GM21423 (cell line): ENCODE data around the gene PPM1M.

ENCODE experiments used
- ATAC-seq: cut with Tn5 transposase; IDR thresholded peaks from one replicate; pipeline ENCODE4 v1.9.1; 2021; ENCODE audit warnings: mild to moderate bottlenecking, moderate library complexity; ENCODE audit not compliant: unreplicated experiment

Gene PPM1M

GRCh38 chr3:52229656-52230055 is 15.9 kb upstream of the PPM1M start:
- ATAC-seq = no peak

- ATAC-seq = no peak
Observed at GRCh38 chr3:52230461-52230860, 15.1 kb upstream of the PPM1M start.

GRCh38 chr3:52230889-52231499 is 14.6 kb upstream of the PPM1M start:
- ATAC-seq = no peak

DNA sequence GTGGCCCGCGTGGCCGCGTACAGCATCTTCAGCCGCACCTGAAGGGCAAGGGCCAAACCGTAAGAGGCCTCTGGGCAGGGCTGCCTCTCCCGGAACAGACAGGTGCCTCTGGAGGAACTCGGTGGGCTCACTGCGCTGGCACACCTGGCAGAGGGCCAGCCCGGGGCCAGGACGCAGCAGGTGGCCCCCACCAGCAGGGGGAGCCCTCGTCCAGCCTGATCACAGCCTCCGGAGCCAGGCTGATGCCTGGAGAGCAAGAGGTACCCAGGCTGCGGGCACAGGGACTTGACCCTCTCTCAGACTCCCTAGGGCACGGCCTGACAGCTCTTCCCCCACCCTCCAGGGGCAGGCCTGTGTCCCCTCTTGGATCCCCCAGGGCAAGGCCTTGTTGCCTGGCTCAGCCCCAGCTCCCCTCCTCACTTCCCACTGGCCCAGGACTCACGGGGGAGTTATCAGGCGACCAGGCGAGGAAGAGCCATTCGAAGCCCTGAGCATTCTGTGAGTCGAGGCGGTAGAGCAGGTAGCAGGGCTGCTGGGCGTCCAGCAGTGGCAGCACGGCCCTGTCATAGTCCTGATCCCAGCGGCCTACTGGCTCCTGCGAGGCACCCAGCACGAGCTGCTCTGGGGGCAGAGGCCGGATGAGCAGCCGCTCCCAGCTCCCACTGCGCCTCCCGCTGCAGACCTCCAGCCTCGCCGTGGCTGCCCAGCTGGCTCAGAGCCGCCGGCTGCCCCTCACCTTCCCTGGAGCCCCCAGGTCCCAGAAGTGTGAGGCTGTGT is 13.9 kb upstream of the PPM1M start:
- ATAC-seq = no peak

DNA sequence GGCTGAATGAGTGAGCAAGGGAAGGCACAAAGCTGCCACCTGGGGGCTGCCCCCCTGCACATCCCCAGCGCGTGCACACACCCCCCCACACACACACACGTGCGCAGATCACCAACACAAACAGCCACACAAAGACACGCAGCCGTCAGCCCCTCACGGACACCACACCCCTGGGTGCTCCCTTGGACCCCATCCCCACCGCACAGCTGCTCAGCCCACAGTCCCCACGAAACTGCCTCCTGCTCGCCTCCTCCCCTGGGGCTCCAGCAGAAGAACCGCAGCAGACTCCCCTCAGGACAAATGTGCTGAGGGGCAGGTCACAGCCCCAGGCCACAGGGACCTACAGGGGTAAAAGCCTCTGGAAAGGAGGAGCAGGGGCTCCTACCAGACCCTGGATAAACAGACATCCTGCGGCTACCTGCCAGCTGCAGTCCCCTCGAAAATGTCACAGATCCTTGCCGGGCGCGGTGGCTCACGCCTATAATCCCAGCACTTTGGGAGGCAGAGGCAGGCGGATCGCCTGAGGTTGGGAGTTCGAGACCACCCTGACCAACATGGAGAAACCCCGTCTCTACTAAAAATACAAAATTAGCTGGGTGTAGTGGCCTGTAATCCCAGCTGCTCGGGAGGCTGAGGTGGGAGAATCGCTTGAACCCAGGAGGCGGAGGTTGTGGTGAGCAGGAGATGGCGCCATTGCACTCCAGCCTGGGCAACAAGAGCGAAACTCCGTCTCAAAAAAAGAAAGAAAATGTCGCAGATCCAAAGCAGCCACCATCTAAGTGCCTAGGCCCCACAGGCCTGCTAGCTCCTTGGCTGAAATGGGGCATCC is 13.1 kb upstream of the PPM1M start:
- ATAC-seq = no peak

- ATAC-seq = no peak
Observed at GRCh38 chr3:52233108-52233591, 12.4 kb upstream of the PPM1M start.

- no peak for ATAC-seq
Observed at GRCh38 chr3:52233968-52234367, 11.6 kb upstream of the PPM1M start.

DNA sequence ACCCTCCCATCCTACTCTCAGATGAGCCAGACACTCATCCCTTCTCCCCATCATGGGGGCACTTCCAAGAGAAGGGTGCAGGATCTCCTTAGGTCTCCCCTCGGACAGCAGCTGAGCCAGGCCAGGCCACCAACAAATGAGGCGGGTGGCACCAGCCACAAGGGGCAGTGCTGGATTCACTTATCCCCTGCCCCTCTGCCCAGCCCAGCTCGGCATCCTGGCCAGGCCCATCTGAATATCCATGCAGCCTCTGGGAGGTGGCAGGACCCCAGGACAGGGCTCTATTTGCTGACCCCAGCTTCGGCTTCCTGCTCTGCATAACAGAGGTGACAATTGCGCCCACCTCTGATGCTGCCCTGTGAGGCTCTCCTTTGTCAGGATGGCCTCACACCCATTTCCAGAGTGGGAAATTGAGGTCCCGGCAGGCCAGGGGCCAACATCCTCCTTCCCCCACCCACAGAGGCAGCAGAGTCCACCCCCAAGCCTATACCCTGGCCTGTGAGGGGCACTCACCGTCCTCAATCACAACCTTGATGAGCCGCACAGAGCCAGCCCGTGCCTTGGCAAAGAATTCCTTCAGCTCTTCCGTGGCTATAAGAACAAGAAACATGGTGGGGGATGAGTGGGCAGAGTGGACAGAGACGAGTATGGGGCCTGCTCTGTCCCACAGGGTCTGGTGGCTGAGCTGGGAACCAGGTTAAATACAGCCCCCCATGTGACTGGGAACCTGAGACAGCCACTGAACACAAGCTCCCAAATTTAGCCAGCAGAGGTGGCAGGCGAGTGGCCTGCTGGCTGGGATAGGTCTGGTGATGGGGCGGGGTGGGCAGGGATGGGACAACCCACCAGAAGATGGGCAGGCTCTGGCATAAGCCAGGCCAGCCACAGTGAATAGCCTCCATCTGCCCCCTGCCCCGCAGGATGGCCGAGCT is 10.8 kb upstream of the PPM1M start:
- ATAC-seq = no peak

- ATAC-seq = no peak
Observed at GRCh38 chr3:52236424-52236886, 9.1 kb upstream of the PPM1M start.

GRCh38 chr3:52237006-52237656 is 8.4 kb upstream of the PPM1M start:
- ATAC-seq = no peak

- no peak for ATAC-seq
Observed at GRCh38 chr3:52237657-52238172, 7.8 kb upstream of the PPM1M start.

GRCh38 chr3:52238193-52238760 is 7.3 kb upstream of the PPM1M start:
- ATAC-seq = no peak

- ATAC-seq = peak; percentile 64
Observed at GRCh38 chr3:52238761-52239701, 6.5 kb upstream of the PPM1M start, which contains the start of gene TWF2. Gene TWF2 (minus strand): TSS chr3:52239158. CDS start chr3:52239016, 142 bp downstream.

DNA sequence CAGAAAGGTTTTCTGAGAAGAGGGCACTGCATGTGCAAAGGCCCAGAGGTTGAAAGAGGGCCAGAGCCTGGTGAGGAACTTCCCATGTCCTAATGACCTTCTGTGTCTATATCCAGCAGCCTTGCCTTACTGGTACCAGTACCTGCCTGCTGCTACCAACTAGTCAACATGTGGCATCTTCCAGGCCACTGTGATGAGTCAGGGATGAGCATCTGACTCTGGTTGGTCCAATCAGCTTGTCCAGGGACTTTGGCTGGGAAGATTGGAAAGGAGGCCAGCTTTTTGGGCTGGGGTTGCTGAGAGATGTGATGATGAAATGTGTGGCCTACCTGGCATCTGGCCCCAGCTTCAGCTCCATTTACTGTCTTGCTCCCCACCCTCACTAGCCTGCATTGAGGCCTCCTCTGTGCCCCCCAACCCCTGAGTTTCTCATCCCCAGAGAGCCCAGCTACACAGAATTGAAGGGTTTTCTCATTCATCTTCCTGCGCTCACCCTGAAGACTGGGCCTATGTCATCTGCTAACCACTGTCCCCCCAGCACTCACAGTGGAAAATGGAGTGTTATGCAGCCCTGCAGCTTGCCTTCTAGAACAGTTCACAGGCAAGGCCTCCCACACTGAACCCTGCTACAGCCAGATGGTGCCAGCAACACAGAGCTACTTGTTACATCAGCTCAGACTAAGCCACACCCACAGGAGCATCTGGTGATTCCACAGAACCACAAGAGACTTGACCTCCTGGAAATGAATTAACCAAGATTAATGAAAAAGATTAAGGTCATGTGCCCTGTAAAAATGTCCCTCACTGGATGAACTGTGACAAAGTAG is 5.3 kb upstream of the PPM1M start:
- no peak for ATAC-seq

DNA sequence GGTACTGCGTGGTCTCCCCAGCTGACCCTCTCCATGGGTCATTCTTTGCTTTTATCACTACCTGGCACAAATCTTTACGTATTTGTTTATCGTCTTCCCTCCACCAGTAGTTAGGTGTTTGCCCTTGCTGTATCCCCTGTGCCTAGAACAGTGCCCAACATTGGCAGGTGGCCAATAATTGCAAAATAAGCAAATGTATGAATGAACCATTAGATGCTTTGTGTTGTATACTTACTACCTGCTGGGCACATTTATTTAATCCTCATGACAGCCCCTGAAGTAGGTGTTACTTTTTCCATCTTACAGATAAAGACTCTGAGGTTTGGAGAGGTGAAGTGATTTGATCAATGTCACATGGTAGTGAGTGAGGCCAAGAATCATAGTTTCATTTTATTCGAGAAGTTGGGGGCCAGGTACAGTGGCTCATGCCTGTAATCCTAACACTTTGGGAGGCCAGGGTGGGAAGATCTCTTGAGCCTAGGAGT is 4.6 kb upstream of the PPM1M start:
- no peak for ATAC-seq

DNA sequence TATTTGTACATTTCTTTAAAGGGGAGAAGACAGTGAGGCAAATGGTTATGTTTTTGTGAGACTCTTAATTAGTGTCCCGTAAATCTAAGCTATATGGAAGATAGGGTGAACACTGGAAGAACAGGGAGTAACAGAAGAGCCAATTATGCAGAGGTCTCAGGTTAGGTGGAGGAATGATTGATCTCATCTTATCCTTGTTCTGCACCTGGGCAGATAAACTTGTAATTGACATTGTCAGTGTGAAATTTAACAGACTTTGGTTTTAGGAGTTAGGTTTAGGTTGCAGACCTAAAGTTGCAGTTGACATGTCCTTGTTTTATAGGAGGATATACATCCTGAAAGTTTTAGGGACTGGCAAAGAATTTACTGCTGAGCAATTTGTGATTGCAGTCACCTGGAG is 3.5 kb upstream of the PPM1M start:
- ATAC-seq = no peak
